AG04450 (cell line): ENCODE measurements around the gene ADAR. TPM values are rescaled to one million over a fixed set of nuclear protein-coding genes. Genes with fewer than 3 reads are reported as not detected.
A peak's percentile ranks its signal among the peaks of the same experiment; 100 is the strongest.

ENCODE experiments used
- CTCF ChIA-PET: fragments of 300-600, 350-600 bp; formaldehyde crosslinking; extraction: SDS; loops from one replicate; lab custom pipeline; 2022; ENCODE audit warnings: antibody characterized with exemption, inconsistent platforms; lab: Charles Lee
- POLR2A ChIA-PET: fragments of 350-600 bp; formaldehyde crosslinking; extraction: SDS; loops from one replicate; lab custom pipeline; 2021; ENCODE audit warnings: antibody characterized with exemption, inconsistent platforms; lab: Yijun Ruan, JAX
- DNase-seq: peaks from one replicate; pipeline ENCODE4 v3.0.0-alpha.2; 2011; ENCODE audit warnings: low read depth, low spot score
- H3K27ac ChIP-seq: one replicate; pipeline ENCODE4 v1.5.1; 2012; ENCODE audit warnings: low read depth, low read length, control low read depth
- H3K27me3 ChIP-seq: one replicate; pipeline ENCODE4 v1.6.0; 2012; ENCODE audit warnings: low read length; ENCODE audit not compliant: control insufficient read depth, insufficient read depth
- H3K4me3 ChIP-seq: 2 replicates; pipeline ENCODE4 v1.5.1; 2011; ENCODE audit warnings: mild to moderate bottlenecking, low read depth, low read length, control low read depth
- H3K9me3 ChIP-seq: 2 replicates; pipeline ENCODE4 v1.5.1; 2012; ENCODE audit warnings: low read length; ENCODE audit not compliant: control insufficient read depth, insufficient read depth
- CTCF ChIP-seq: IDR thresholded peaks from 2 replicates; pipeline ENCODE4 v1.5.1; 2011; ENCODE audit warnings: low read depth, low read length, control low read depth, inconsistent platforms
- polyA plus RNA-seq: library from polyadenylated mRNA; depleted of rRNA; stranded (reverse); fragments of >200 nt; gene quantifications from 2 replicates; pipeline ENCODE4 v1.2.3, GENCODE V29; 2011

ADAR gene
- polyA plus RNA-seq, 1 experiment = 203 TPM

GRCh38 chr1:154581766-154582165 is 26.2 kb downstream of the ADAR start:
- H3K27ac ChIP-seq = no peak overlapping the region
- no peak for TF ChIP-seq CTCF
- H3K4me3 ChIP-seq = no peak overlapping the region
- DNase-seq = no peak
- no peaks in the 10 kb centered on the region for H3K9me3 ChIP-seq
- POLR2A ChIA-PET = no interaction called here
- CTCF ChIA-PET = no interaction called here
- H3K27me3 ChIP-seq = no peaks in the 10 kb centered on the region

GRCh38 chr1:154579374-154579773 is 28.6 kb downstream of the ADAR start:
- no peak for DNase-seq
- ChIA-PET CTCF (interaction anchor here (1.5 kb wide), 1 partner anchor 20 kb away, joined by 4 read pairs; no protein-coding TSS in a partner anchor), POLR2A (no interaction called here)
- no peaks in the 10 kb centered on the region for H3K9me3 ChIP-seq
- no peak for TF ChIP-seq CTCF
- H3K27ac ChIP-seq = no peak overlapping the region
- no peaks in the 10 kb centered on the region for H3K27me3 ChIP-seq
- no peak overlapping the region for H3K4me3 ChIP-seq

- TF ChIP-seq CTCF = no peak
- ChIA-PET POLR2A (interaction anchor here (1.2 kb wide), 1 partner anchor 13 kb away, joined by 3 read pairs; no protein-coding TSS in a partner anchor), CTCF (no interaction called here)
- Histone ChIP-seq H3K4me3 (no peak overlapping the region), H3K27me3 (no peaks in the 10 kb centered on the region), H3K9me3 (no peaks in the 10 kb centered on the region), H3K27ac (peak overlapping the region; percentile 31)
- DNase-seq = no peak
These were observed 29.9 kb downstream of the ADAR start for GRCh38 chr1:154578058-154578418.

GRCh38 chr1:154577346-154578057 is 30.5 kb downstream of the ADAR start:
- Histone ChIP-seq H3K27ac (peak overlapping the region; percentile 31), H3K4me3 (no peak overlapping the region), H3K9me3 (no peaks in the 10 kb centered on the region), H3K27me3 (no peaks in the 10 kb centered on the region)
- ChIA-PET POLR2A (interaction anchor here (1.2 kb wide), 1 partner anchor 14 kb away, joined by 3 read pairs; no protein-coding TSS in a partner anchor), CTCF (no interaction called here)
- TF ChIP-seq CTCF = no peak
- no peak for DNase-seq

- no peak overlapping the region for H3K27ac ChIP-seq
- peaks cover 2% of the 10 kb centered on the region for H3K27me3 ChIP-seq
- CTCF ChIA-PET = interaction anchor here (0.5 to 0.6 kb wide), 2 partner anchors 44 to 184 kb away, joined by 3 to 4 read pairs; no protein-coding TSS in a partner anchor
- POLR2A ChIA-PET = interaction anchor here (0.7 kb wide), 1 partner anchor 13 kb away, joined by 3 read pairs; no protein-coding TSS in a partner anchor
- DNase-seq = no peak
- H3K9me3 ChIP-seq = no peaks in the 10 kb centered on the region; the same call in 1 of the 2 replicates
- no peak overlapping the region for H3K4me3 ChIP-seq
- no peak for TF ChIP-seq CTCF
These were observed 31.9 kb downstream of the ADAR start for GRCh38 chr1:154575951-154576566.
